SK-N-SH (cell line): Measurements from ENCODE around the gene RPS27L.

Source experiments
- CHD2 ChIP-seq: fragments of 150-350 bp; IDR thresholded peaks from 2 replicates; pipeline ENCODE4 v1.6.1; 2018; ENCODE audit warnings: low read length; ENCODE audit not compliant: partially characterized antibody
- EP300 ChIP-seq, 2 experiments: IDR thresholded peaks; 2 replicates each; pipeline versions ENCODE4 v1.4.0 to v1.6.1; 2012; ENCODE audit warnings: borderline replicate concordance in 1 of 2, low read depth in 1 of 2, low read length in 1 of 2
- GATA2 ChIP-seq: sonication (generic); formaldehyde crosslinking; IDR thresholded peaks from 2 replicates; pipeline ENCODE4 v1.5.0; 2020; ENCODE audit warnings: mild to moderate bottlenecking, missing genetic modification reagents
- JUND ChIP-seq: IDR thresholded peaks from 2 replicates; pipeline ENCODE4 v1.4.0; 2012
- MAX ChIP-seq: IDR thresholded peaks from 2 replicates; pipeline ENCODE4 v1.4.0; 2012; ENCODE audit warnings: low read depth
- NRF1 ChIP-seq: IDR thresholded peaks from 2 replicates; pipeline ENCODE4 v1.6.1; 2012; ENCODE audit warnings: low read depth, mild to moderate bottlenecking, low read length
- SMC3 ChIP-seq: IDR thresholded peaks from 2 replicates; pipeline ENCODE4 v1.6.1; 2012; ENCODE audit warnings: low read depth, low read length, improper control_type of control experiment
- TAF1 ChIP-seq: IDR thresholded peaks from 2 replicates; pipeline ENCODE4 v1.6.1; 2012; ENCODE audit warnings: low read depth, mild to moderate bottlenecking, low read length, moderate library complexity, borderline replicate concordance
- TF ChIP-seq, protein P1 (sequence below): fragments of 200-600 bp; sonication (generic); IDR thresholded peaks from 2 replicates; pipeline ENCODE4 v1.6.1; 2017; ENCODE audit warnings: antibody characterized with exemption, mild to moderate bottlenecking, moderate library complexity
- TF ChIP-seq, protein P2 (sequence below): IDR thresholded peaks from 2 replicates; pipeline ENCODE4 v1.4.0; 2012; ENCODE audit warnings: low read depth, borderline replicate concordance

GRCh38 chr15:63146684-63147083, 10.6 kb downstream of the RPS27L start:
- TF ChIP-seq TAF1 (no peak), CHD2 (no peak), EP300 (IDR thresholded peaks at IDR 0.05; ENCODE audit: borderline replicate concordance in 1 of 2, low read depth in 1 of 2, low read length in 1 of 2) (no peak), NRF1 (no peak), SMC3 (no peak), GATA2 (no peak), MAX (no peak), JUND (no peak)
- TF ChIP-seq, protein P1, sequence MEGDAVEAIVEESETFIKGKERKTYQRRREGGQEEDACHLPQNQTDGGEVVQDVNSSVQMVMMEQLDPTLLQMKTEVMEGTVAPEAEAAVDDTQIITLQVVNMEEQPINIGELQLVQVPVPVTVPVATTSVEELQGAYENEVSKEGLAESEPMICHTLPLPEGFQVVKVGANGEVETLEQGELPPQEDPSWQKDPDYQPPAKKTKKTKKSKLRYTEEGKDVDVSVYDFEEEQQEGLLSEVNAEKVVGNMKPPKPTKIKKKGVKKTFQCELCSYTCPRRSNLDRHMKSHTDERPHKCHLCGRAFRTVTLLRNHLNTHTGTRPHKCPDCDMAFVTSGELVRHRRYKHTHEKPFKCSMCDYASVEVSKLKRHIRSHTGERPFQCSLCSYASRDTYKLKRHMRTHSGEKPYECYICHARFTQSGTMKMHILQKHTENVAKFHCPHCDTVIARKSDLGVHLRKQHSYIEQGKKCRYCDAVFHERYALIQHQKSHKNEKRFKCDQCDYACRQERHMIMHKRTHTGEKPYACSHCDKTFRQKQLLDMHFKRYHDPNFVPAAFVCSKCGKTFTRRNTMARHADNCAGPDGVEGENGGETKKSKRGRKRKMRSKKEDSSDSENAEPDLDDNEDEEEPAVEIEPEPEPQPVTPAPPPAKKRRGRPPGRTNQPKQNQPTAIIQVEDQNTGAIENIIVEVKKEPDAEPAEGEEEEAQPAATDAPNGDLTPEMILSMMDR = no peak
- TF ChIP-seq, protein P2, sequence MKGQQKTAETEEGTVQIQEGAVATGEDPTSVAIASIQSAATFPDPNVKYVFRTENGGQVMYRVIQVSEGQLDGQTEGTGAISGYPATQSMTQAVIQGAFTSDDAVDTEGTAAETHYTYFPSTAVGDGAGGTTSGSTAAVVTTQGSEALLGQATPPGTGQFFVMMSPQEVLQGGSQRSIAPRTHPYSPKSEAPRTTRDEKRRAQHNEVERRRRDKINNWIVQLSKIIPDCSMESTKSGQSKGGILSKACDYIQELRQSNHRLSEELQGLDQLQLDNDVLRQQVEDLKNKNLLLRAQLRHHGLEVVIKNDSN = no peak
